ENCODE results near the gene PPFIBP2.

- TF ChIP-seq POLR2AphosphoS5 (IDR thresholded peaks at IDR 0.05) (no peak), CTCF (IDR thresholded peaks at IDR 0.05) (no peak), POLR2A (IDR thresholded peaks at IDR 0.05) (no peak), EP300 (IDR thresholded peaks at IDR 0.05) (no peak)
Observed at GRCh38 chr11:7675631-7676030, 161.8 kb downstream of the PPFIBP2 start.

All from stomach (tissue), 4 donors.